Measurements from ENCODE around the gene C1orf105. TPM values are rescaled to one million over a fixed set of nuclear protein-coding genes. Genes with fewer than 3 reads are reported as not detected.

The C1orf105 gene
- total RNA-seq, 1 donor from 2014 or later, result not detected

DNA sequence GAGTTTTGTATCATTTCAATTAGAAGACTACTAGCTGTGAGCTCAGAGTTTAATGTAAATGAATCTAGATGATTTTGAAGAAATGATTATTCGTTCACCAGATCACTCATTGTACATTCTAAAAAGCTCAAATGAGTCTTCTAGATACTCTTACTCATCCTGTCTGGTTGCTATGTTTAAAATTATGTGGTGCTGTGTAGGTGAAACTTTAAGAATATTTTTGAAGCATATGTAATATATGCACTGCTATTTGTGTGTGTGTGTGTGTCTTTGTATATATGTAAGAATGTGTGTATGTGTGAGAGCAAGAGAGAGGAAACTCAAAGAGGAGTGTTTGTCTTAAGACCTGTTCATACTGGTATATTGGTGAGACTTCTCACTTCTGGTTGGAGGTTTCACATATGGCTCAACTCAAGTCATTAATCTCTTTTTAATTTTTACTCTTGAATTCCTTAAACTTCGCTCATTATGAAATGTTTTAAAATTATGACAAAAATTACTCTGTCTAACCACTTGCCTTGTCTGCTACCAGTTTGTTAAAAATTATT is 8.6 kb upstream of the C1orf105 start:
- H3K36me3 Mint-ChIP-seq (ENCODE audit: low read depth), result peaks cover 3% of the 10 kb centered on the region
- peaks cover 68% of the 10 kb centered on the region for H3K4me1 Mint-ChIP-seq (ENCODE audit: low read depth)
- TF ChIP-seq CTCF (IDR thresholded peaks at IDR 0.05), result no peak
- peak overlapping the region; percentile 64 for H3K27ac Mint-ChIP-seq (ENCODE audit: unreplicated experiment)
- no peak for DNase-seq (ENCODE audit: low spot score)
- H3K4me3 Mint-ChIP-seq (ENCODE audit: unreplicated experiment), result no peak overlapping the region
- H3K9me3 Mint-ChIP-seq (ENCODE audit: low read depth), result peaks cover 2% of the 10 kb centered on the region
- H3K27me3 Mint-ChIP-seq (ENCODE audit: low read depth), result no peaks in the 10 kb centered on the region

GRCh38 chr1:172414331-172414730 is 6.2 kb upstream of the C1orf105 start:
- no peak overlapping the region for H3K4me3 Mint-ChIP-seq (ENCODE audit: unreplicated experiment)
- peak overlapping the region; percentile 63 for H3K27ac Mint-ChIP-seq (ENCODE audit: unreplicated experiment)
- TF ChIP-seq CTCF (IDR thresholded peaks at IDR 0.05), result no peak
- peaks cover 2% of the 10 kb centered on the region for H3K9me3 Mint-ChIP-seq (ENCODE audit: low read depth)
- no peak for DNase-seq (ENCODE audit: low spot score)
- H3K27me3 Mint-ChIP-seq (ENCODE audit: low read depth), result no peaks in the 10 kb centered on the region
- peaks cover 55% of the 10 kb centered on the region for H3K4me1 Mint-ChIP-seq (ENCODE audit: low read depth)
- H3K36me3 Mint-ChIP-seq (ENCODE audit: low read depth), result peaks cover 6% of the 10 kb centered on the region

- TF ChIP-seq CTCF (IDR thresholded peaks at IDR 0.05), result no peak
- no peak overlapping the region for H3K27ac Mint-ChIP-seq (ENCODE audit: unreplicated experiment)
These were observed 3.9 kb upstream of the C1orf105 start for GRCh38 chr1:172416496-172417035.

GRCh38 chr1:172417557-172417956 is 2.9 kb upstream of the C1orf105 start:
- Mint-ChIP-seq H3K4me1 (ENCODE audit: low read depth) (peaks cover 38% of the 10 kb centered on the region), H3K36me3 (ENCODE audit: low read depth) (peaks cover 6% of the 10 kb centered on the region), H3K27me3 (ENCODE audit: low read depth) (no peaks in the 10 kb centered on the region), H3K4me3 (ENCODE audit: unreplicated experiment) (no peak overlapping the region), H3K27ac (ENCODE audit: unreplicated experiment) (no peak overlapping the region), H3K9me3 (ENCODE audit: low read depth) (peaks cover 2% of the 10 kb centered on the region)
- TF ChIP-seq CTCF (IDR thresholded peaks at IDR 0.05), result no peak
- no peak for DNase-seq (ENCODE audit: low spot score)

More at GRCh38 chr1:172416496-172417035, 3.9 kb upstream of the C1orf105 start:
- DNase-seq (ENCODE audit: low spot score), result no peak
- peaks cover 2% of the 10 kb centered on the region for H3K9me3 Mint-ChIP-seq (ENCODE audit: low read depth)
- H3K4me1 Mint-ChIP-seq (ENCODE audit: low read depth), result peaks cover 46% of the 10 kb centered on the region
- peaks cover 6% of the 10 kb centered on the region for H3K36me3 Mint-ChIP-seq (ENCODE audit: low read depth)
- H3K4me3 Mint-ChIP-seq (ENCODE audit: unreplicated experiment), result no peak overlapping the region
- no peaks in the 10 kb centered on the region for H3K27me3 Mint-ChIP-seq (ENCODE audit: low read depth)

GRCh38 chr1:172421974-172422604 is 1.6 kb downstream of the C1orf105 start:
- Mint-ChIP-seq H3K4me3 (ENCODE audit: unreplicated experiment) (no peak overlapping the region), H3K4me1 (ENCODE audit: low read depth) (peaks cover 7% of the 10 kb centered on the region), H3K36me3 (ENCODE audit: low read depth) (peaks cover 3% of the 10 kb centered on the region), H3K27me3 (ENCODE audit: low read depth) (no peaks in the 10 kb centered on the region), H3K27ac (ENCODE audit: unreplicated experiment) (no peak overlapping the region), H3K9me3 (ENCODE audit: low read depth) (no peaks in the 10 kb centered on the region)
- TF ChIP-seq CTCF (IDR thresholded peaks at IDR 0.05), result no peak
- DNase-seq (ENCODE audit: low spot score), result no peak

Data from chondrocyte (in vitro differentiated cells).